Endothelial cell of umbilical vein (primary cell): Measurements from ENCODE around the gene AUTS2.

ENCODE experiments used
- CTCF ChIP-seq, 2 donors: IDR thresholded peaks; 1 replicate in 1 of 2; 2 replicates in 1 of 2; pipeline ENCODE4 v1.5.1; 2011; ENCODE audit warnings: low read length in 2 of 2, mild to moderate bottlenecking in 2 of 2, moderate library complexity in 2 of 2, control low read depth in 1 of 2, inconsistent platforms in 1 of 2, low read depth in 1 of 2; ENCODE audit not compliant: insufficient read depth in 1 of 2; ENCODE audit errors: extremely low read depth in 1 of 2
- EZH2 ChIP-seq: IDR thresholded peaks from 2 replicates; pipeline ENCODE4 v1.6.1; 2012; ENCODE audit warnings: borderline replicate concordance, low read depth, mild to moderate bottlenecking, moderate library complexity, low read length, inconsistent platforms; ENCODE audit not compliant: severe bottlenecking
- POLR2A ChIP-seq: IDR thresholded peaks from 2 replicates; pipeline ENCODE4 v1.6.1; 2012; ENCODE audit warnings: low read depth, mild to moderate bottlenecking, control low read depth, low read length
- POLR2AphosphoS5 ChIP-seq: IDR thresholded peaks from 2 replicates; pipeline ENCODE4 v1.6.1; 2012; ENCODE audit warnings: low read depth, mild to moderate bottlenecking, control low read depth, low read length, moderate library complexity; ENCODE audit not compliant: insufficient read depth

DNA sequence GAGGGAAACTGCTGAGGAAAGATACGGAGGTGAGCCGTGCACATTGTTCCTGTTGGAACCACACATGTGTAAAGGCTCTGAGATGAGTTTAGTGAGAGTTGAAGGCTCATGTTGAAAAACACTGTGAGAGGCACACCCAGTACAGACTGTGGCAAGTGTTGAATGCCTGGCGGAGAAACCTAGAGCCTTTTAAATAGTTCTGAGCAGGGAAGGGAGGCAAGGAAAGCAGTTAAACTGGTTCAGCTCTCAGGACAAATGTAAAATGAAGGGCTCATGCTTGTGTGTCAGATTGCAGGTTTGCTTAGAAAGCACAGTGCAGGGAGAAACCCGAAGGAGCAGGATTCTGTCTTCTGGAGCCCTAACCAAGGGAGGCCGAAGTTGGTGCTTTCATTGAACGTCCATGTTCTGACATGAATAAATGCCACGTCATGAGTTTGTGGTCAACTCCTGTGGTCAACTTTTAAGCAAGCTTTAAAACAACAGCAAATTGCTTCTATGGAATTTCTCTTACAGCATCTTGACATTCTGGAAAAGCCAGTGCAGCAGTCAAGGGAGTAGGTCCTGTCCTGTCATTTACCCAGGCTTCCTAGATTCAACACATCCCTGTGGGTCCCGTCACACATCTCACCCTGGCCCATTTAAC lies 882.8 kb downstream of the AUTS2 start:
- TF ChIP-seq POLR2A (no peak), CTCF (IDR thresholded peaks at IDR 0.05; ENCODE audit: extremely low read depth in 1 of 2, insufficient read depth in 1 of 2, low read depth in 1 of 2, low read length in 2 of 2) (no peak), POLR2AphosphoS5 (no peak), EZH2 (no peak)
